CD4-positive, alpha-beta T cell treated with Interleukin-21 for 1 hour (primary cell): ENCODE results near the gene FAM72C.
"Not testable (repeated sequence)": the region's sequence is repeated elsewhere in the genome, so short reads cannot be mapped to it uniquely, and the experiment has no call there.

Experiments used
- DNase-seq: peaks from one replicate; pipeline ENCODE4 v3.0.0-alpha.2; 2020

FAM72C gene

GRCh38 chr1:143984721-143985473 is 13.1 kb upstream of the FAM72C start:
- not testable (repeated sequence) for DNase-seq

GRCh38 chr1:143974416-143974815 is 2.6 kb upstream of the FAM72C start:
- not testable (repeated sequence) for DNase-seq

GRCh38 chr1:143973876-143974414 is 2.2 kb upstream of the FAM72C start:
- not testable (repeated sequence) for DNase-seq

GRCh38 chr1:143972753-143973326 is 1.1 kb upstream of the FAM72C start:
- DNase-seq: not testable (repeated sequence)

GRCh38 chr1:143965860-143966259 is 5.9 kb downstream of the FAM72C start:
- not testable (repeated sequence) for DNase-seq

- DNase-seq: not testable (repeated sequence)
These were observed 7.5 kb downstream of the FAM72C start for GRCh38 chr1:143964294-143964693.

GRCh38 chr1:143955930-143956329 is 15.9 kb downstream of the FAM72C start:
- not testable (repeated sequence) for DNase-seq

- not testable (repeated sequence) for DNase-seq
These were observed 18.9 kb downstream of the FAM72C start for GRCh38 chr1:143952913-143953312.

GRCh38 chr1:143951485-143952391 is 20.0 kb downstream of the FAM72C start:
- not testable (repeated sequence) for DNase-seq

GRCh38 chr1:143947749-143948148 is 24.0 kb downstream of the FAM72C start:
- DNase-seq: not testable (repeated sequence)

- DNase-seq: not testable (repeated sequence)
These were observed 26.5 kb downstream of the FAM72C start for GRCh38 chr1:143945253-143945652.

- not testable (repeated sequence) for DNase-seq
These were observed 27.1 kb downstream of the FAM72C start for GRCh38 chr1:143944576-143945240.

- not testable (repeated sequence) for DNase-seq
These were observed 28.3 kb downstream of the FAM72C start for GRCh38 chr1:143943319-143943978.

GRCh38 chr1:143942238-143942860 is 29.4 kb downstream of the FAM72C start:
- DNase-seq: not testable (repeated sequence)

- not testable (repeated sequence) for DNase-seq
These were observed 32.1 kb downstream of the FAM72C start for GRCh38 chr1:143939666-143940065.

GRCh38 chr1:143938922-143939321 is 32.9 kb downstream of the FAM72C start:
- not testable (repeated sequence) for DNase-seq

- peak; percentile 54 for DNase-seq
These were observed 35.2 kb downstream of the FAM72C start for GRCh38 chr1:143936457-143937115.

- DNase-seq: not testable (repeated sequence)
These were observed 52.7 kb downstream of the FAM72C start for GRCh38 chr1:143919127-143919526.

- DNase-seq: not testable (repeated sequence)
These were observed 53.2 kb downstream of the FAM72C start for GRCh38 chr1:143918552-143918951.

- DNase-seq: not testable (repeated sequence)
These were observed 58.1 kb downstream of the FAM72C start for GRCh38 chr1:143913705-143914104.
